HepG2 (cell line): Measurements from ENCODE around the gene RUSC1. TPM values are rescaled to one million over a fixed set of nuclear protein-coding genes. Genes with fewer than 3 reads are reported as not detected.
A peak's percentile ranks its signal among the peaks of the same experiment; 100 is the strongest.

Source experiments
- ARID2 ChIP-seq: sonication (generic); formaldehyde crosslinking; IDR thresholded peaks from 2 replicates; pipeline ENCODE4 v1.8.1; 2022; ENCODE audit warnings: mild to moderate bottlenecking, missing genetic modification reagents, borderline replicate concordance
- ARNT2 ChIP-seq: sonication (generic); formaldehyde crosslinking; IDR thresholded peaks from 2 replicates; pipeline ENCODE4 v1.8.0; 2022; ENCODE audit warnings: mild to moderate bottlenecking, low read depth, missing genetic modification reagents, moderate library complexity
- ELF3 ChIP-seq: IDR thresholded peaks from 2 replicates; pipeline ENCODE4 v1.6.1; 2016; ENCODE audit warnings: missing genetic modification reagents, missing compliant biosample characterization
- HES4 ChIP-seq: sonication (generic); formaldehyde crosslinking; IDR thresholded peaks from 2 replicates; pipeline ENCODE4 v1.9.0; 2021; ENCODE audit warnings: mild to moderate bottlenecking, missing genetic modification reagents, borderline replicate concordance
- HOXA5 ChIP-seq: sonication (generic); formaldehyde crosslinking; IDR thresholded peaks from 2 replicates; pipeline ENCODE4 v1.4.0; 2020; ENCODE audit warnings: missing genetic modification reagents
- PAXIP1 ChIP-seq: sonication (generic); formaldehyde crosslinking; conservative IDR thresholded peaks from 2 replicates; pipeline ENCODE4 v1.4.0; 2020; ENCODE audit warnings: mild to moderate bottlenecking, missing genetic modification reagents, moderate library complexity
- RAD51 ChIP-seq: fragments of 450-650 bp; IDR thresholded peaks from 2 replicates; pipeline ENCODE4 v1.6.1; 2016; ENCODE audit warnings: borderline replicate concordance
- SAP130 ChIP-seq: IDR thresholded peaks from 2 replicates; pipeline ENCODE4 v1.6.1; 2016; ENCODE audit warnings: low read depth
- TBX3 ChIP-seq: fragments of 450-650 bp; IDR thresholded peaks from 2 replicates; pipeline ENCODE4 v1.6.1; 2017; ENCODE audit warnings: antibody characterized with exemption, mild to moderate bottlenecking, inconsistent platforms, borderline replicate concordance
- TEF ChIP-seq: sonication (generic); formaldehyde crosslinking; IDR thresholded peaks from 2 replicates; pipeline ENCODE4 v1.5.0; 2020; ENCODE audit warnings: missing genetic modification reagents
- ZFP82 ChIP-seq: sonication (generic); formaldehyde crosslinking; IDR thresholded peaks from 2 replicates; pipeline ENCODE4 v1.5.1; 2020; ENCODE audit warnings: mild to moderate bottlenecking, missing genetic modification reagents, borderline replicate concordance
- ZMAT3 ChIP-seq: sonication (generic); formaldehyde crosslinking; conservative IDR thresholded peaks from 2 replicates; pipeline ENCODE4 v1.7.0; 2021; ENCODE audit warnings: missing genetic modification reagents
- ZNF367 ChIP-seq: sonication (generic); formaldehyde crosslinking; IDR thresholded peaks from 2 replicates; pipeline ENCODE4 v1.4.0; 2020; ENCODE audit warnings: missing genetic modification reagents, borderline replicate concordance
- ZNF446 ChIP-seq: sonication (generic); formaldehyde crosslinking; IDR thresholded peaks from 2 replicates; pipeline ENCODE4 v1.5.0; 2020; ENCODE audit warnings: mild to moderate bottlenecking, missing genetic modification reagents
- ZNF501 ChIP-seq: sonication (generic); formaldehyde crosslinking; IDR thresholded peaks from 2 replicates; pipeline ENCODE4 v1.5.1; 2020; ENCODE audit warnings: mild to moderate bottlenecking, moderate library complexity, missing genetic modification reagents
- ZNF567 ChIP-seq: sonication (generic); formaldehyde crosslinking; IDR thresholded peaks from 2 replicates; pipeline ENCODE4 v1.8.1; 2023; ENCODE audit warnings: mild to moderate bottlenecking, missing genetic modification reagents, borderline replicate concordance
- ZNF609 ChIP-seq: sonication (generic); formaldehyde crosslinking; IDR thresholded peaks from 2 replicates; pipeline ENCODE4 v1.4.0; 2020; ENCODE audit warnings: mild to moderate bottlenecking, missing genetic modification reagents, borderline replicate concordance
- polyA plus RNA-seq, 8 experiments: library from polyadenylated mRNA; depleted of rRNA in 3 of 8; stranded (reverse) in 7 of 8; unstranded in 1 of 8; fragments of >200 nt; fragmentation: Illumina TruSeq in 4 of 8; extraction: Trizol in 4 of 8; gene quantifications; 2 replicates each; pipeline versions ENCODE4 v1.2.1 to v1.2.3, GENCODE V29; 2011 to 2016; ENCODE audit warnings: low read depth in 4 of 8, missing spikeins in 1 of 8, mixed read lengths in 1 of 8; ENCODE audit not compliant: insufficient read depth in 1 of 8
- total RNA-seq, 5 experiments: library from RNA; depleted of rRNA; stranded (reverse); fragments of >200 nt; fragmentation: Illumina TruSeq; extraction: Trizol; gene quantifications; 2 replicates each; pipeline ENCODE4 v1.2.3, GENCODE V29; 2016; ENCODE audit warnings: low read depth in 1 of 5
- TF ChIP-seq, protein P1 (sequence below): sonication (generic); formaldehyde crosslinking; IDR thresholded peaks from 2 replicates; pipeline ENCODE4 v1.4.0; 2020; ENCODE audit warnings: missing genetic modification reagents

The RUSC1 gene
- total and polyA plus RNA-seq, 2 of the 13 experiments (the other 11 are each of a cell fraction or from before 2014, with no cell fraction given): 18.7 to 20.4 TPM

GRCh38 chr1:155324037-155324716 lies 3.5 kb downstream of the RUSC1 start (continued):
- TF ChIP-seq HOXA5 (peak; percentile 60), PAXIP1 (CRISPR knock-in tag) (peak; percentile 20; the same call in 1 of the 2 replicates), RAD51 (peak; percentile 88), TEF (no peak), ZNF609 (CRISPR knock-in tag) (peak; percentile 34; the same call in 1 of the 2 replicates), HES4 (0 out of 2 replicates have a peak, but pooled peaks have one; percentile 20), ZNF567 (CRISPR knock-in tag) (0 out of 2 replicates have a peak, but pooled peaks have one; percentile 24), ZNF501 (CRISPR knock-in tag) (0 out of 2 replicates have a peak, but pooled peaks have one; percentile 25), ARNT2 (CRISPR knock-in tag) (0 out of 2 replicates have a peak, but pooled peaks have one; percentile 7), ZMAT3 (CRISPR knock-in tag) (peak; percentile 56; the same call in 1 of the 2 replicates), TBX3 (no peak), SAP130 (CRISPR knock-in tag) (peak; percentile 81), ZNF446 (CRISPR knock-in tag) (no peak), ZFP82 (peak; percentile 82; the same call in 1 of the 2 replicates), ZNF367 (CRISPR knock-in tag) (no peak), ARID2 (no peak), ELF3 (CRISPR knock-in tag) (peak; percentile 14; the same call in 1 of the 2 replicates)
- TF ChIP-seq, protein P1, sequence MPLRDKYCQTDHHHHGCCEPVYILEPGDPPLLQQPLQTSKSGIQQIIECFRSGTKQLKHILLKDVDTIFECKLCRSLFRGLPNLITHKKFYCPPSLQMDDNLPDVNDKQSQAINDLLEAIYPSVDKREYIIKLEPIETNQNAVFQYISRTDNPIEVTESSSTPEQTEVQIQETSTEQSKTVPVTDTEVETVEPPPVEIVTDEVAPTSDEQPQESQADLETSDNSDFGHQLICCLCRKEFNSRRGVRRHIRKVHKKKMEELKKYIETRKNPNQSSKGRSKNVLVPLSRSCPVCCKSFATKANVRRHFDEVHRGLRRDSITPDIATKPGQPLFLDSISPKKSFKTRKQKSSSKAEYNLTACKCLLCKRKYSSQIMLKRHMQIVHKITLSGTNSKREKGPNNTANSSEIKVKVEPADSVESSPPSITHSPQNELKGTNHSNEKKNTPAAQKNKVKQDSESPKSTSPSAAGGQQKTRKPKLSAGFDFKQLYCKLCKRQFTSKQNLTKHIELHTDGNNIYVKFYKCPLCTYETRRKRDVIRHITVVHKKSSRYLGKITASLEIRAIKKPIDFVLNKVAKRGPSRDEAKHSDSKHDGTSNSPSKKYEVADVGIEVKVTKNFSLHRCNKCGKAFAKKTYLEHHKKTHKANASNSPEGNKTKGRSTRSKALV: no peak
